HG03558 (cell line): ENCODE measurements around the gene MLIP.
"Not testable (repeated sequence)": the region's sequence is repeated elsewhere in the genome, so short reads cannot be mapped to it uniquely, and the experiment has no call there.

Source experiments
- ATAC-seq: cut with Tn5 transposase; IDR thresholded peaks from one replicate; pipeline ENCODE4 v1.9.1; 2021; ENCODE audit warnings: moderate number of reproducible peaks; ENCODE audit not compliant: unreplicated experiment; ENCODE audit errors: extremely low read depth

MLIP gene

DNA sequence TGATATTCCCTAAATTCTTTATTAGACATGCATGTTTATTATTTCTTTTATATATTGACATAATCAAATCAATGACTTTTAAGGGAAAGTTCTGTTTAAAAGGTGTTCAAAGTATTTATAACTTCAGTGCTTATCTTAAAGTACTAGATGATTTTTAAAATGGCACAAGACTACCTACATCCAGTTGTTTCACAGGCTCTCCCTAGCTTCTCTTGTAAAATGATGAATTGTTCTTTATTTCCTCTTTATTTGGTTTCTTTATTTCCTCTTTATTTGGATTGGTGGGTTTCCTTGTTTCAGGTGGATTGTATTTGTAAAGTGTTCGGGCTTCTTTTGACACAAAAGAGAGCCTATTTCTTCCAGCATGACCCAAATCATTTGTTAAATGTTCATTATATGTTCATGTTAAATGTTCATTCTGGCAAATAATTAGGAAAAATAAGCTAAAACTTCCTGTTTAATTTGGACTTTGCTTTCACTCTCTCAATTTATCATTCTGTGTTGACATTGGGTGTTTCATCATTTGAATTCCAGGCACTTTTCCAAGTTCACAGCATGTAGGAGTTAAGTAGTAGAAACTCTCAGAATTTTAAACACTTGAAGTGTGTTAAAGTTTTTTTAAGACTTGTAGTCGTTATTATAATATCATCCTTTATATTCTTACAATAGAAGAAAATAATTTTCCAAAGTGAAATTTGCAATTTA lies 24.6 kb downstream of the MLIP start:
- no peak for ATAC-seq

DNA sequence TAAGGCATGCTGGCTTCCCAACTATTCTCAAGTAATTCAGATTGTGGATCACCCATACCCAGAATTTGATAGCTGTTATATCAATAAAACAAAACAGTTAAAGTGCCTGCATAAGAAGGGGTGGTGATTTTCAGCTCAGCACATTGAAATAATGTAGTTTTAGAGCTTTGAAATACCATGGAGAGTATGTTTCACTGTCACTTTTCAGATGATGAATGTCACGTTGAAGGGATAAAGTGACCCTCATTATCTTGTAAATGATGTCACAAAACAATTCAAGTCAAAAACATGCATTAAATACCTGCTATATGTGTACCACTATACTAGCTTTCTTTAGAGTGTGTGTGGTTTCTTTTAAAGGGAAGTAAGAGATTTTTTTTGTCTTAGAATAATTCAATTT lies 27.6 kb downstream of the MLIP start:
- no peak for ATAC-seq

DNA sequence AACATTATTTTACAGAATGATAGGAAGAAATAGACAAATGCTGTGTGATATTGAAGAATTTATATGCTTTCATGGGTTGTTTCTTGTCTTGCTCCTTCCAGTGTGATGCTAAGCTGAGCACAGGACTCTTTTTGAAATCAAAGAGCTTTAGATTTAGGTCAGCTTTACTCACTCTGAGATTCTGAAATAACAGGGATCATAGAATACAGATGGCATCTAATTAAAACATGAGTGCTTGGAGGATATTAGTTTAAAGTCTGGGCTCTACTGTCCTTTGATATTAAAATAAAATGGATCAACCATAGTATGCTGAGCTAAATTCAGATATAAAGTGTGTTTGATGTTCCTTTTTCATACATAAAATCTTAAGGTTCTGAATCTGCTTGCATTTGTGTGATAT lies 29.6 kb downstream of the MLIP start:
- no peak for ATAC-seq

GRCh38 chr6:54142889-54143519 lies 31.8 kb downstream of the MLIP start:
- no peak for ATAC-seq

- no peak for ATAC-seq
Observed at GRCh38 chr6:54151861-54152260, 40.6 kb downstream of the MLIP start.

DNA sequence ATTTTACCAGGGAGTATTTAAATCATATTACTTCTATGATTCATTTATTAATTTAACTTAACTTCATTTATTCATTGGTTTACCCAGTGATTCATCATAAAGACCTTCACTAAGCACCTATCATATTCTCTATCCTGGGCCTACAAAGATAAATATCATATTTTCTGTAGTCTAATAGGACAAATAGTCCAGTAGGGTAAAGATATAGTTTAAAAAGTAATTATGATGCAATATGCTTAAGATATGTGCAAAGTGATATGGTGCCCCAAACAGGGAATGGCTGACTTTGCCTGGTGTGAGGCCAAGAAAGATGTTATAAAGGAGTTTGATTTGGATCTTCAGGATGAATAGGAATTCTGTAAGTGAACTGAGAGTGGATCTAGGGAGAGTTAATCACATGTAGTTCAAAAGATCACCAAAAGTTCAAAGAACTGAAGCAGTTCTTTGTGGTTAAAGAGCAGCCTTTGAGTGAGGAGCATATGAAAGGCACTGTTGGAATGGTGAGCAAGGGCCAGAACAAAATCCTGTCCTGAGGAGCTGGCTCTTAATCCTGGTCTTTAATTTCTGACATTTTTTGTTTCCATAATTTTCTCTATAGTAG lies 45.5 kb downstream of the MLIP start:
- no peak for ATAC-seq

DNA sequence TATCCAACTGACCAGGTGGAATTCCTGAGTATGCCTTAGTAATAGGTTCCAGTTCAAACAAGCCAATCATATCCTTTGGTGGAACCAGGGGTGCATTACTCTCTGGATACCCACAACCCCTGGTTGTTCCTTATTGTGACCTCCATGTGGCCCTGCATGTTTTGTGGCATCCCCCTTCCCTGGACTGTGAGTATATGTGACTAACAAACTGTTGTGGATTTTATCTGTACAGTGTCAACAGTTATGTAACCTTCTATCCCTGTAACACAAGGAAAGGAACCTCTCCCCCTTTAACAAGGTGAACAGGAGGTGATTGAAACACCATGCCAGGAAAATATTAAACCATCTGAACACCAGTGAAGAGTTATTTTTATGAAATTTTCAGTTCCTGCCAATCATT lies 46.2 kb downstream of the MLIP start:
- no peak for ATAC-seq

GRCh38 chr6:54173089-54173488 lies 61.8 kb downstream of the MLIP start:
- ATAC-seq: no peak

GRCh38 chr6:54179152-54179551 lies 67.9 kb downstream of the MLIP start:
- ATAC-seq: no peak

- no peak for ATAC-seq
Observed at GRCh38 chr6:54183616-54184015, 72.4 kb downstream of the MLIP start.

DNA sequence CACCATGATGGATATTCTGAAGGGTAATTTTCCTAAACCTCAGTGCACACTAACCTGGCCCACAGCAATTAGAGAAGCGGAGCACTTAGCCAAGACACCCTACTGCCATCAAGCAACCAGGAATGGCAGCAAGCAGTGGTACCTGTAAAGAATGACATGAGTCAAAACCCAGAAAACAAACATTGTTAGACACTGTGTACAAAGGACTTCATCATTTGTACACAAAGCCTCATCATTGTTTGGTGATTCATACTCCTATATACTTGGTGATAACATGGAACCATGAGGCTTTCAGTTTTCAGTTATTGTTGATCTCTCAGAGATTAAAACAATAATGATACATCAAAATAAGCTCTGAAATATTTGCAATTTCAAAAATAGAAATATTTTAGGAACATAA lies 74.6 kb downstream of the MLIP start:
- ATAC-seq: no peak

DNA sequence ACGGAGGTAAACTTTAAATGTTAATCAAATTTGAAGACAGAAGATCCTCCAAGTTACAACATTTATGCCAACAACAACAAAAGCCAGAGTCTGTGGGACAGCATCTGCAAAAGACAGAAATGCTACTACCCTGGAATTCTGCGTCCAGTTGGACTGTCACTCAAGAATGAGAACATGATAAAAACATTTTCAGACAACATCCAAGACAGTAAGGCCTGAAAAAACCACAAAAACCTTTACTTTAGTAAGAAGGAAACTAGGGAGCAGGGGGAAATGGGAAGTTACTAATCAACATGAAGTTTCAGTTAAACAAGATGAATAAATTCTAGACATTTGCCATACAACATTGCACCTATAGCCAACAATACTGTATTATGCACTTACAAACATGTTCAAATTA lies 77.6 kb downstream of the MLIP start:
- no peak for ATAC-seq

GRCh38 chr6:54191461-54191860 lies 80.2 kb downstream of the MLIP start:
- no peak for ATAC-seq

- ATAC-seq: no peak
Observed at GRCh38 chr6:54192993-54193392, 81.8 kb downstream of the MLIP start.

- no peak for ATAC-seq
Observed at GRCh38 chr6:54193560-54193959, 82.3 kb downstream of the MLIP start.

DNA sequence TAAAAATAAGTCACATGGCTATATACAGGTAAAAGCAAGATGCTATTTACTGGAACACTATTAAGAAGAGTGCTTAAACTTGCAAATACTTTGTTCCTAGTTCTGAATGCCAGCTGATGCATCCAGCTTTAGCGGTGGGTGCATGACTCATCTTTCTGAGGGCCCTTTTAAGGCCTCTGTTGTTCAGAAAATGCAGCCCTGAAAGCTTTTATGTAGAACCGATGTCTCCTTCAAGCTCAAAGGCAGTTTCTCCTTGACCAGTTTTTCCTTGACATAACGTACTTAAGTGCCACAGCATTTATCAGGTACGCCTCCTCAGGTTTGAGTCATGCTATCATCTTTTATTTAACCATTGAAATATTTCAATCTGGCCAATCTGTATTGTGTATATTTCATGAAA lies 82.8 kb downstream of the MLIP start:
- no peak for ATAC-seq

DNA sequence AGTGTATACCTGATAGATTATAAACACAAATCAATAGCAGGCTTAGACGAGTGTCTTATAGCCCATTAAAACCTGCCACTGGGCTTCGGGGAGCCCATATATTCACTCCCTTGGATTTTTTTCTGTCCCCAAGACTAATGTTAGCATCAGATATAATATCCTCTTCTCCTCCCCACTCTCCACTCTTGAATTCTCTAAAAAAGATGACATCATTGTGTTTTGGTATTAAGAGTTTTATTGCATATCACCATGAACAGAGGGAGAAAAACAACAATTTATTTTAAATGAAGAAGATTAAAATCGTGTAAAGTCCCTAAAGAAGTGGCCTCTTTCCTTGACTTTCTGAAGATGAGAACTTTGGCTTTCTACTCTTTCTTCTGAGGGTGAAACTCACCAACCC lies 84.4 kb downstream of the MLIP start:
- ATAC-seq: no peak

GRCh38 chr6:54196905-54197304 lies 85.7 kb downstream of the MLIP start:
- no peak for ATAC-seq

GRCh38 chr6:54198134-54198533 lies 86.9 kb downstream of the MLIP start:
- no peak for ATAC-seq

- not testable (repeated sequence) for ATAC-seq
Observed at GRCh38 chr6:54203474-54204035, 92.3 kb downstream of the MLIP start.

DNA sequence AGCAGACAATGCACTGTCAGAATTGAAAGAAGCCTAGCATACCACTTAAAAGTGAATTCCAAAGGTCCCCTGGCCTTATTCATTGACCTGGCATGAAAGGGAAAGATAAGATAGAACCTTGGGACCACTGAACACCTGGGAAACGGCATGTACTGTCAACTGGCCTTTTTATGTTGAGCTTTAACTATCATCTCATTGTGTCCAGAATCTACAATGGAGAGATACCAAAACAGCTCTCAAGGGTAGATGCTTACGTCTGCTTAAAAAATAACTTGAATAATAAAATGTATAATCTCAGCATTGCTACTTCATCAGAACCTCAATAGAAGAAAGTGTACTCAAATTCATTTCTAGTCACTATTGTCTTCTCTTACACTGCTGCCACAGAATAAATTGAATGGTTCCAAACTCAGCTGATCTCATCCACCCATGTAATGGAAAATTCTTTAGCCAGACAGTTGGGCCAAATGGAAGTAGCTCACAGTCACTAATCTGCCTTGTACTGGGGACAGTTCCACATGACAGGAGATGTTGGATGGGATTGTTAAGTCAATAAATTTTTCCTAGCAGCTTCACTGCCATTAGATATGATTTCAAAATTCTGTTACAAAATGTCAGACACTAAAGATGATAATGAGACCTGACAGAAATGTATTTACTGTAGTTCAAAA lies 93.8 kb downstream of the MLIP start:
- ATAC-seq: no peak
